GM23338 (cell line): ENCODE measurements around the gene FCGBP. TPM values are rescaled to one million over a fixed set of nuclear protein-coding genes. Genes with fewer than 3 reads are reported as not detected.

Source experiments
- ATAC-seq: fragments of 200-7000 bp; cut with Tn5 transposase; 3 replicates; pipeline ENCODE4 v1.9.1; 2020
- DNase-seq: peaks from one replicate; pipeline ENCODE4 v3.0.0-alpha.2; 2015; ENCODE audit warnings: low spot score
- H2AFZ ChIP-seq: fragments of 200-600 bp; sonication (generic); 2 replicates; pipeline ENCODE4 v1.8.0; 2016; ENCODE audit warnings: antibody characterized with exemption, mild to moderate bottlenecking, moderate library complexity
- H3F3A ChIP-seq: fragments of 200-600 bp; sonication (generic); replicated peaks from 2 replicates; pipeline ENCODE4 v1.8.0; 2017; ENCODE audit warnings: antibody characterized with exemption, mixed run types, low read depth
- H3K27ac ChIP-seq: fragments of 200-600 bp; sonication (generic); 2 replicates; pipeline ENCODE4 v1.6.1; 2016; ENCODE audit warnings: low read depth
- H3K27me3 ChIP-seq: fragments of 200-600 bp; sonication (generic); 2 replicates; pipeline ENCODE4 v1.8.0; 2016; ENCODE audit warnings: mild to moderate bottlenecking, mixed run types, moderate library complexity; ENCODE audit not compliant: insufficient read depth
- H3K36me3 ChIP-seq: fragments of 200-600 bp; sonication (generic); 2 replicates; pipeline ENCODE4 v1.8.0; 2016; ENCODE audit warnings: mild to moderate bottlenecking; ENCODE audit not compliant: insufficient read depth
- H3K4me1 ChIP-seq: fragments of 200-600 bp; sonication (generic); 2 replicates; pipeline ENCODE4 v1.8.0; 2016; ENCODE audit warnings: mild to moderate bottlenecking, moderate library complexity; ENCODE audit not compliant: insufficient read depth
- H3K4me2 ChIP-seq: fragments of 200-600 bp; sonication (generic); 2 replicates; pipeline ENCODE4 v1.7.1; 2017; ENCODE audit warnings: mixed run types
- H3K4me3 ChIP-seq: fragments of 200-600 bp; sonication (generic); 2 replicates; pipeline ENCODE4 v1.6.1; 2016; ENCODE audit warnings: mixed run types
- H3K79me2 ChIP-seq: fragments of 200-600 bp; sonication (generic); replicated peaks from 2 replicates; pipeline ENCODE4 v1.8.0; 2017; ENCODE audit warnings: mild to moderate bottlenecking; ENCODE audit not compliant: insufficient read depth
- H3K9me2 ChIP-seq: fragments of 200-600 bp; sonication (generic); 2 replicates; pipeline ENCODE4 v1.8.0; 2017; ENCODE audit not compliant: insufficient read depth
- H4K20me1 ChIP-seq: fragments of 200-600 bp; sonication (generic); replicated peaks from 2 replicates; pipeline ENCODE4 v1.8.0; 2017; ENCODE audit warnings: mild to moderate bottlenecking; ENCODE audit not compliant: insufficient read depth
- H3K27ac Mint-ChIP-seq: 2 replicates; pipeline ENCODE4 v1.8.0; 2020; ENCODE audit warnings: inconsistent platforms, mild to moderate bottlenecking, moderate library complexity, mixed read lengths
- H3K27me3 Mint-ChIP-seq: 3 replicates; pipeline ENCODE4 v1.8.0; 2022; ENCODE audit warnings: low read depth, mild to moderate bottlenecking, moderate library complexity, mixed read lengths, inconsistent platforms; ENCODE audit not compliant: insufficient read depth, poor library complexity
- H3K36me3 Mint-ChIP-seq: 3 replicates; pipeline ENCODE4 v1.8.0; 2021; ENCODE audit warnings: low read depth, mild to moderate bottlenecking, inconsistent platforms, moderate library complexity, mixed read lengths
- H3K4me1 Mint-ChIP-seq: 3 replicates; pipeline ENCODE4 v1.8.0; 2020; ENCODE audit warnings: mild to moderate bottlenecking, inconsistent platforms, mixed read lengths
- H3K4me3 Mint-ChIP-seq: 3 replicates; pipeline ENCODE4 v1.8.0; 2021; ENCODE audit warnings: moderate library complexity, mild to moderate bottlenecking, inconsistent platforms, mixed read lengths
- H3K9me3 Mint-ChIP-seq: 3 replicates; pipeline ENCODE4 v1.8.0; 2020; ENCODE audit warnings: moderate library complexity, mild to moderate bottlenecking, inconsistent platforms, mixed read lengths
- CREB1 ChIP-seq: fragments of 250-450 bp; sonication (Bioruptor Pico); IDR thresholded peaks from 2 replicates; pipeline ENCODE4 v1.5.0; 2020; ENCODE audit warnings: low read depth, mild to moderate bottlenecking, moderate library complexity
- CTCF ChIP-seq, 2 experiments: fragments of 200-600 bp in 1 of 2; sonication (generic) in 1 of 2; conservative IDR thresholded peaks; 2 replicates each; pipeline versions ENCODE4 v1.5.1 to v1.6.1; 2016 to 2017; ENCODE audit warnings: antibody characterized with exemption in 2 of 2, low read depth in 2 of 2, mild to moderate bottlenecking in 2 of 2, moderate library complexity in 1 of 2
- EZH2 ChIP-seq: fragments of 200-600 bp; sonication (generic); IDR thresholded peaks from one replicate; pipeline ENCODE4 v1.8.0; 2017; ENCODE audit warnings: antibody characterized with exemption, mild to moderate bottlenecking, low read depth; ENCODE audit not compliant: unreplicated experiment
- EZH2phosphoT487 ChIP-seq: fragments of 200-600 bp; sonication (generic); IDR thresholded peaks from one replicate; pipeline ENCODE4 v1.8.1; 2018; ENCODE audit warnings: antibody characterized with exemption; ENCODE audit not compliant: unreplicated experiment
- JUNB ChIP-seq: IDR thresholded peaks from one replicate; pipeline ENCODE4 v1.6.1; 2016; ENCODE audit warnings: antibody characterized with exemption; ENCODE audit not compliant: unreplicated experiment
- NANOG ChIP-seq: IDR thresholded peaks from 2 replicates; pipeline ENCODE4 v1.6.1; 2016; ENCODE audit warnings: antibody characterized with exemption, borderline replicate concordance
- STAT1 ChIP-seq: IDR thresholded peaks from one replicate; pipeline ENCODE4 v1.6.1; 2016; ENCODE audit warnings: antibody characterized with exemption; ENCODE audit not compliant: unreplicated experiment
- ZNF331 ChIP-seq: fragments of 250-450 bp; sonication (Bioruptor Pico); IDR thresholded peaks from 2 replicates; pipeline ENCODE4 v1.5.0; 2020; ENCODE audit warnings: low read depth, mild to moderate bottlenecking, moderate library complexity
- polyA plus RNA-seq: library from polyadenylated mRNA; unstranded; fragments of >200 nt; fragmentation: Nextera tagmentation; extraction: Ambion mirVana; gene quantifications from 2 replicates; pipeline ENCODE4 v1.2.1, GENCODE V29; 2016
- total RNA-seq: library from RNA; depleted of rRNA; stranded (reverse); fragments of >200 nt; shearing (Covaris generic); gene quantifications from 2 replicates; pipeline ENCODE4 v1.2.3, GENCODE V29; 2014

The FCGBP gene
- total and polyA plus RNA-seq, 2 experiments from 2014 or later = 0.44 to 3.6 TPM

GRCh38 chr19:39927524-39928356, 6.7 kb downstream of the FCGBP start (continued):
- no peak for TF ChIP-seq CTCF (conservative IDR thresholded peaks at IDR 0.05; ENCODE audit: low read depth in 2 of 2)

GRCh38 chr19:39927076-39927475, 7.4 kb downstream of the FCGBP start:
- H3K79me2 ChIP-seq = no peaks in the 10 kb centered on the region
- Mint-ChIP-seq H3K9me3 (no peaks in the 10 kb centered on the region), H3K4me1 (peaks cover 3% of the 10 kb centered on the region; the same call in 1 of the 3 replicates), H3K27me3 (peaks cover 8% of the 10 kb centered on the region), H3K36me3 (no peaks in the 10 kb centered on the region), H3K27ac (no peak overlapping the region), H3K4me3 (no peak overlapping the region)
- no peak overlapping the region for H3K4me2 ChIP-seq
- TF ChIP-seq CREB1 (CRISPR knock-in tag) (no peak), JUNB (no peak), NANOG (no peak), STAT1 (no peak), EZH2 (no peak), EZH2phosphoT487 (no peak)
- H3K27ac ChIP-seq = no peak overlapping the region
- DNase-seq (no peak), ATAC-seq (no peak)
- H3K27me3 ChIP-seq = no peaks in the 10 kb centered on the region
- H3K9me2 ChIP-seq = no peaks in the 10 kb centered on the region
- no peaks in the 10 kb centered on the region for H3K36me3 ChIP-seq
- no peaks in the 10 kb centered on the region for H4K20me1 ChIP-seq
- H2AFZ ChIP-seq = no peak overlapping the region
- no peaks in the 10 kb centered on the region for H3K4me1 ChIP-seq
- H3F3A ChIP-seq = no peaks in the 10 kb centered on the region
- no peak overlapping the region for H3K4me3 ChIP-seq

GRCh38 chr19:39926170-39926760, 8.2 kb downstream of the FCGBP start:
- no peak overlapping the region for H3K27ac ChIP-seq
- H3K4me2 ChIP-seq = no peak overlapping the region
- Mint-ChIP-seq H3K4me3 (no peak overlapping the region), H3K9me3 (no peaks in the 10 kb centered on the region), H3K27ac (no peak overlapping the region), H3K36me3 (no peaks in the 10 kb centered on the region), H3K27me3 (peaks cover 8% of the 10 kb centered on the region), H3K4me1 (peaks cover 3% of the 10 kb centered on the region; the same call in 1 of the 3 replicates)
- no peak overlapping the region for H3K4me3 ChIP-seq
- no peaks in the 10 kb centered on the region for H4K20me1 ChIP-seq
- H3K9me2 ChIP-seq = no peaks in the 10 kb centered on the region
- H3K4me1 ChIP-seq = no peaks in the 10 kb centered on the region
- no peaks in the 10 kb centered on the region for H3K36me3 ChIP-seq
- DNase-seq = no peak
- no peaks in the 10 kb centered on the region for H3K27me3 ChIP-seq
- H3K79me2 ChIP-seq = no peaks in the 10 kb centered on the region
- ATAC-seq = no peak
- no peak overlapping the region for H2AFZ ChIP-seq
- H3F3A ChIP-seq = no peaks in the 10 kb centered on the region
- TF ChIP-seq ZNF331 (CRISPR knock-in tag) (no peak), EZH2 (no peak)
